ENCODE data around the gene C1QTNF2. TPM values are rescaled to one million over a fixed set of nuclear protein-coding genes. Genes with fewer than 3 reads are reported as not detected.

The C1QTNF2 gene
- total and polyA plus RNA-seq, 2 of the 8 experiments (the other 6 are each of a cell fraction or from before 2014, with no cell fraction given) = 1.0 to 2.0 TPM

DNA sequence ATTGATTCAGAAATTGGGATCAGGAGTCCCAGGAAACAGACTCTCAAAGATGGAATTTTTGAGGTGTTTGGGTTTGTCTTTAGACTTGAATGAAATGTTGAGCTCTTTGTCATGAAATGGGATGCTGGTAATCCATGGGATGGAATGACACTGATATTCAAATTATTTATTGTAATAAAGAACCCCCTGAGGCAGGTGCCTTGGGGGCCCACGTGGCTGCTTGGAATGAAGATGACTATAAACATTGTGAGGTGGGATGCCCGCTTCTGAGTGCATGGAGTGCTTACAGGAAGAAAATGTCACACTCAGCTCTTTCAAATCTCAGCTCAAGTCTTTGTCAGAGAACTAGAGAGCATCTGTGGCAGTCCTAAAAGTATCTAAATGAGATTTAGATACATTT, 9.6 kb upstream of the C1QTNF2 start (continued):
- TF ChIP-seq, protein P1, sequence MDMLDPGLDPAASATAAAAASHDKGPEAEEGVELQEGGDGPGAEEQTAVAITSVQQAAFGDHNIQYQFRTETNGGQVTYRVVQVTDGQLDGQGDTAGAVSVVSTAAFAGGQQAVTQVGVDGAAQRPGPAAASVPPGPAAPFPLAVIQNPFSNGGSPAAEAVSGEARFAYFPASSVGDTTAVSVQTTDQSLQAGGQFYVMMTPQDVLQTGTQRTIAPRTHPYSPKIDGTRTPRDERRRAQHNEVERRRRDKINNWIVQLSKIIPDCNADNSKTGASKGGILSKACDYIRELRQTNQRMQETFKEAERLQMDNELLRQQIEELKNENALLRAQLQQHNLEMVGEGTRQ (IDR thresholded peaks at IDR 0.05; ENCODE audit: low read length) = no peak
- TF ChIP-seq TEAD4 (IDR thresholded peaks at IDR 0.05; ENCODE audit: low read depth, low read length) (no peak), YY1 (IDR thresholded peaks at IDR 0.05; ENCODE audit: low read depth, low read length) (no peak), FOSL1 (IDR thresholded peaks at IDR 0.05; ENCODE audit: insufficient read depth, low read depth, low read length) (no peak), NRF1 (IDR thresholded peaks at IDR 0.05; ENCODE audit: low read depth, low read length) (no peak), TAF7 (optimal IDR thresholded peaks at IDR 0.05; ENCODE audit: borderline replicate concordance, low read depth, low read length) (no peak)
- TF ChIP-seq, protein P2, sequence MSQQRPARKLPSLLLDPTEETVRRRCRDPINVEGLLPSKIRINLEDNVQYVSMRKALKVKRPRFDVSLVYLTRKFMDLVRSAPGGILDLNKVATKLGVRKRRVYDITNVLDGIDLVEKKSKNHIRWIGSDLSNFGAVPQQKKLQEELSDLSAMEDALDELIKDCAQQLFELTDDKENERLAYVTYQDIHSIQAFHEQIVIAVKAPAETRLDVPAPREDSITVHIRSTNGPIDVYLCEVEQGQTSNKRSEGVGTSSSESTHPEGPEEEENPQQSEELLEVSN (IDR thresholded peaks at IDR 0.05) = no peak
